SU-DHL-6 (cell line): ENCODE measurements around the gene DYNLL2.

Experiments used
- H2AFZ ChIP-seq: fragments of 200-600 bp; sonication (generic); 2 replicates; pipeline ENCODE4 v1.6.1; 2014; ENCODE audit warnings: low read depth, mild to moderate bottlenecking, moderate library complexity, mixed read lengths, antibody characterized with exemption, low read length; ENCODE audit not compliant: severe bottlenecking
- H3F3A ChIP-seq: fragments of 200-600 bp; shearing (Covaris generic); 2 replicates; pipeline ENCODE4 v1.6.0; 2016; ENCODE audit warnings: antibody characterized with exemption, mild to moderate bottlenecking; ENCODE audit not compliant: insufficient read depth
- H3K27ac ChIP-seq: fragments of 200-600 bp; sonication (generic); 2 replicates; pipeline ENCODE4 v1.5.1; 2016; ENCODE audit warnings: low read depth, mild to moderate bottlenecking, low read length, moderate library complexity, mixed read lengths
- H3K27me3 ChIP-seq: fragments of 200-600 bp; sonication (generic), shearing (Covaris generic); 2 replicates; pipeline ENCODE4 v1.6.0; 2014; ENCODE audit warnings: mild to moderate bottlenecking, low read length
- H3K36me3 ChIP-seq: fragments of 200-600 bp; sonication (generic); 2 replicates; pipeline ENCODE4 v1.6.1; 2014; ENCODE audit warnings: mild to moderate bottlenecking, low read length, mixed read lengths
- H3K4me2 ChIP-seq: fragments of 300-600, 200-600 bp; shearing (Covaris generic), sonication (generic); 2 replicates; pipeline ENCODE4 v1.6.0; 2014; ENCODE audit warnings: low read length, low read depth, mild to moderate bottlenecking; ENCODE audit not compliant: poor library complexity, severe bottlenecking
- H3K4me3 ChIP-seq: fragments of 200-600 bp; sonication (generic); 2 replicates; pipeline ENCODE4 v1.5.1; 2014; ENCODE audit warnings: antibody characterized with exemption, low read length, mild to moderate bottlenecking, mixed read lengths; ENCODE audit not compliant: insufficient read depth, poor library complexity, severe bottlenecking
- H3K79me2 ChIP-seq: fragments of 200-600 bp; sonication (generic); 2 replicates; pipeline ENCODE4 v1.6.1; 2014; ENCODE audit warnings: mild to moderate bottlenecking, low read length, moderate library complexity; ENCODE audit not compliant: insufficient read depth
- H3K9ac ChIP-seq: fragments of 200-600 bp; sonication (generic); 2 replicates; pipeline ENCODE4 v1.7.0; 2014; ENCODE audit warnings: mild to moderate bottlenecking, low read length
- H3K9me2 ChIP-seq: fragments of 200-600 bp; sonication (generic); replicated peaks from 2 replicates; pipeline ENCODE4 v1.6.1; 2014; ENCODE audit warnings: low read length; ENCODE audit not compliant: insufficient read depth
- H3K9me3 ChIP-seq: fragments of 200-600 bp; sonication (generic); 2 replicates; pipeline ENCODE4 v1.6.1; 2014; ENCODE audit warnings: low read length, mixed read lengths; ENCODE audit not compliant: insufficient read depth
- H4K20me1 ChIP-seq: fragments of 200-600 bp; sonication (generic); 2 replicates; pipeline ENCODE4 v1.6.1; 2014; ENCODE audit warnings: low read depth, mild to moderate bottlenecking, antibody characterized with exemption, low read length, moderate library complexity, mixed read lengths
- EZH2phosphoT487 ChIP-seq: fragments of 200-600 bp; sonication (generic), shearing (Covaris generic); conservative IDR thresholded peaks from 2 replicates; pipeline ENCODE4 v1.6.1; 2018; ENCODE audit warnings: mild to moderate bottlenecking, antibody characterized with exemption, low read length, moderate library complexity, mixed read lengths
- TF ChIP-seq, protein P1 (sequence below): fragments of 200-600 bp; sonication (generic); IDR thresholded peaks from one replicate; pipeline ENCODE4 v1.5.1; 2017; ENCODE audit warnings: antibody characterized with exemption, mild to moderate bottlenecking, low read length, moderate library complexity; ENCODE audit not compliant: insufficient read depth, poor library complexity, severe bottlenecking

The DYNLL2 gene

DNA sequence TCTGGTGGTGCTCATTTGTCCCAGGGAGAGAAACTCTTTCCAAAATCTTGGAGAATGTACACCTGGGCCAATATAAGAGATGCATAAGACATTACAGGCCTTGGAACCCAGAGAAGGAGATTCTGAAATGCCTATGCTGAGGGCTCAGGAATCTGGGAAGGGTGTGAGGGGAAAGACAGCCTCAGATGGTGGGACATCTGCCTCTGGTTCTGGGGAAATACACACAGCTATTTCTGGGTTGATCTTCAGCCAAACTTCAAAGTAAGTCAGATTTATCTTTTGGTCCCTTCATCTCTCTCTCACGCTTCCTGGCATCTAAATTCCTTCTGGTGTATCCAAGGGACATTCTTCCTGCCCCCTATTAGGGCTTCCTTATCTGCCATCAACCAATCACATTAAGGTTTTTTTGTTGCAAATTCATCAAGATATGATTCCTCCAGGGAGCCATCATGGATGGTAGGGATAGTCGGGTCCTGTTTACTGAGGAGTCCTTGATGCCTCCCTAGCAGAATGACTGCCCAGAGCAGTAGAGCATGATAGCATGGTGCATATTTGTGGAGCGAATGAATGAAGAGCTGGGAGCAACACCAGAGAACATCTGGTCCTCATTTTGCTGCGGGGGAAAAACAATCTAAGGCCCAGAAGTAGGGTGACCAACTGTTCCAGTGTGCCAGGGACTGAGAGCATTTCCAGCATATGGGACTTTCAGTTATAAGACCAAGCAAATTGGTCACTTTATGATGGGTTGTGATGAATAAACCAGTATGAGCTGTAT lies 35.7 kb upstream of the DYNLL2 start:
- Histone ChIP-seq H3K27me3 (no peaks in the 10 kb centered on the region), H2AFZ (no peak overlapping the region), H3K4me2 (no peak overlapping the region), H3K9me2 (no peaks in the 10 kb centered on the region), H3K79me2 (no peaks in the 10 kb centered on the region), H3K9me3 (no peaks in the 10 kb centered on the region), H3K9ac (no peak overlapping the region), H3F3A (no peaks in the 10 kb centered on the region), H3K36me3 (no peaks in the 10 kb centered on the region), H3K4me3 (no peak overlapping the region), H4K20me1 (no peaks in the 10 kb centered on the region), H3K27ac (no peak overlapping the region)
- no peak for TF ChIP-seq EZH2phosphoT487
- TF ChIP-seq, protein P1, sequence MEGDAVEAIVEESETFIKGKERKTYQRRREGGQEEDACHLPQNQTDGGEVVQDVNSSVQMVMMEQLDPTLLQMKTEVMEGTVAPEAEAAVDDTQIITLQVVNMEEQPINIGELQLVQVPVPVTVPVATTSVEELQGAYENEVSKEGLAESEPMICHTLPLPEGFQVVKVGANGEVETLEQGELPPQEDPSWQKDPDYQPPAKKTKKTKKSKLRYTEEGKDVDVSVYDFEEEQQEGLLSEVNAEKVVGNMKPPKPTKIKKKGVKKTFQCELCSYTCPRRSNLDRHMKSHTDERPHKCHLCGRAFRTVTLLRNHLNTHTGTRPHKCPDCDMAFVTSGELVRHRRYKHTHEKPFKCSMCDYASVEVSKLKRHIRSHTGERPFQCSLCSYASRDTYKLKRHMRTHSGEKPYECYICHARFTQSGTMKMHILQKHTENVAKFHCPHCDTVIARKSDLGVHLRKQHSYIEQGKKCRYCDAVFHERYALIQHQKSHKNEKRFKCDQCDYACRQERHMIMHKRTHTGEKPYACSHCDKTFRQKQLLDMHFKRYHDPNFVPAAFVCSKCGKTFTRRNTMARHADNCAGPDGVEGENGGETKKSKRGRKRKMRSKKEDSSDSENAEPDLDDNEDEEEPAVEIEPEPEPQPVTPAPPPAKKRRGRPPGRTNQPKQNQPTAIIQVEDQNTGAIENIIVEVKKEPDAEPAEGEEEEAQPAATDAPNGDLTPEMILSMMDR = no peak

DNA sequence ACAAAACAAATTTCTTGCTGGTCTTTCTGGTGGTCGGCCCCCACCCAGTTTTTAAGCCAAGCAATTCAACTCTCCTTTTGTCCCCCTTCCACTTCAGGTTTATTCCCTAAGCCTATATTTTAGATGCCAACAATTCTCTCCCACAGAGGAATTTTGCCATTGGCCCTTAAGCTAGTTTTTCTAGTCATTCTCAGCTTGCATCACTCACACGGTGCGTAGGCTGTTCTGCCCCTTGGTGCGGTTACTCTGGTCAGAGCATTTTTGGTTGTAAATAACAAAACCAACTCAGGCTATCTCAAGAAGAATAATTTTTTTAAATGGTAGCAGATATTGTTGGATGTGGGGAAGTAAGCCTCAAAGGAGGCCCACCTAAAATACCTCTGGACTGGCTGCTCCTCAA lies 33.7 kb upstream of the DYNLL2 start:
- no peaks in the 10 kb centered on the region for H3K79me2 ChIP-seq
- H3K9me3 ChIP-seq = no peaks in the 10 kb centered on the region
- H3K9ac ChIP-seq = no peak overlapping the region
- H4K20me1 ChIP-seq = no peaks in the 10 kb centered on the region
- H3K9me2 ChIP-seq = no peaks in the 10 kb centered on the region
- no peak overlapping the region for H3K4me3 ChIP-seq
- TF ChIP-seq, protein P1 = no peak
- TF ChIP-seq EZH2phosphoT487 = no peak
- no peaks in the 10 kb centered on the region for H3K36me3 ChIP-seq
- no peaks in the 10 kb centered on the region for H3K27me3 ChIP-seq
- H2AFZ ChIP-seq = no peak overlapping the region
- no peak overlapping the region for H3K4me2 ChIP-seq
- no peaks in the 10 kb centered on the region for H3F3A ChIP-seq
- no peak overlapping the region for H3K27ac ChIP-seq

DNA sequence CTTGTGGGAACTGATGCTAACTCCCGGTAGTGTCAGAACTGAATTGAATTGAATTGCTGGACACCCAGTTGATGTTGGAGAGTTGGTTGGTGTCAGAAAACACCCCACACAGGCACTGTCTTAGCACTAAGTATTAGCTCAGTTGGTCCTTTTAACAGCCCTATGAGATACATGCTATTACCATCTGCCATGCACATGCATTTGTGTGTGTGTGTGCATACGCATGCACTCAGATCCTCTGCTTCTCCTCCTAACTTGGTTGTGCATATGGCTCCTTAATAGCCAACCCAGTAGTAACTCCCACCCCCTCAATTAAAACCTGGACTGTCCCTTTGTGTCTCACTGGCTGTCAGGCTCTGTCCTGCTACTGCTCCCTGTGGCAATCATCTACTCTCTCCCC lies 32.3 kb upstream of the DYNLL2 start:
- H3K27me3 ChIP-seq = no peaks in the 10 kb centered on the region

More for the DNA sequence above, 32.3 kb upstream of the DYNLL2 start:
- H3K4me3 ChIP-seq = no peak overlapping the region
- no peaks in the 10 kb centered on the region for H4K20me1 ChIP-seq
- no peak overlapping the region for H2AFZ ChIP-seq
- H3F3A ChIP-seq = no peaks in the 10 kb centered on the region
- H3K9ac ChIP-seq = no peak overlapping the region
- no peaks in the 10 kb centered on the region for H3K79me2 ChIP-seq
- no peaks in the 10 kb centered on the region for H3K9me2 ChIP-seq
- H3K4me2 ChIP-seq = no peak overlapping the region
- TF ChIP-seq EZH2phosphoT487 = no peak
- TF ChIP-seq, protein P1 = no peak
- no peaks in the 10 kb centered on the region for H3K36me3 ChIP-seq
- no peaks in the 10 kb centered on the region for H3K9me3 ChIP-seq
- no peak overlapping the region for H3K27ac ChIP-seq
